VCaP (cell line): ENCODE results near the gene CYP2R1.
"Not testable (repeated sequence)": the region's sequence is repeated elsewhere in the genome, so short reads cannot be mapped to it uniquely, and the experiment has no call there.

Source experiments
- H3K27ac ChIP-seq: fragments of 450-650 bp; 2 replicates; pipeline ENCODE4 v1.5.1; 2017
- CTCF ChIP-seq: fragments of 450-650 bp; conservative IDR thresholded peaks from 2 replicates; pipeline ENCODE4 v1.5.1; 2017; ENCODE audit warnings: mild to moderate bottlenecking, moderate library complexity

The CYP2R1 gene

GRCh38 chr11:14891143-14892035, 642 bp downstream of the CYP2R1 start:
- TF ChIP-seq CTCF: no peak
- peak overlapping the region; percentile 88 for H3K27ac ChIP-seq

GRCh38 chr11:14886513-14886912, 5.5 kb downstream of the CYP2R1 start:
- no peak for TF ChIP-seq CTCF
- no peak overlapping the region for H3K27ac ChIP-seq

- no peak for TF ChIP-seq CTCF
These were observed 7.3 kb downstream of the CYP2R1 start for GRCh38 chr11:14884667-14885273.

GRCh38 chr11:14883683-14884082, 8.3 kb downstream of the CYP2R1 start:
- H3K27ac ChIP-seq: not testable (repeated sequence)

More at GRCh38 chr11:14884667-14885273, 7.3 kb downstream of the CYP2R1 start:
- no peak overlapping the region for H3K27ac ChIP-seq

- no peak for TF ChIP-seq CTCF
- no peak overlapping the region for H3K27ac ChIP-seq
These were observed 9.8 kb downstream of the CYP2R1 start for GRCh38 chr11:14882196-14882595.

- no peak overlapping the region for H3K27ac ChIP-seq
- no peak for TF ChIP-seq CTCF
These were observed 10.3 kb downstream of the CYP2R1 start for GRCh38 chr11:14881576-14882193.

GRCh38 chr11:14875163-14875562, 16.9 kb downstream of the CYP2R1 start:
- H3K27ac ChIP-seq: no peak overlapping the region
- TF ChIP-seq CTCF: no peak
